PC-9 (cell line): ENCODE results near the gene LURAP1L.

ENCODE experiments used
- CTCF ChIP-seq: fragments of 200-600 bp; sonication (generic); conservative IDR thresholded peaks from 2 replicates; pipeline ENCODE4 v1.6.1; 2017; ENCODE audit warnings: mixed run types, antibody characterized with exemption, mild to moderate bottlenecking, moderate library complexity
- EZH2 ChIP-seq: fragments of 200-600 bp; sonication (generic); IDR thresholded peaks from 2 replicates; pipeline ENCODE4 v1.8.0; 2017; ENCODE audit warnings: antibody characterized with exemption, low read depth

- TF ChIP-seq CTCF (no peak), EZH2 (no peak)
Measured at GRCh38 chr9:12851341-12852090, 76.7 kb downstream of the LURAP1L start.
